NCI-H1694 (cell line): ENCODE measurements around the gene ANTXR2.

Experiments
- DNase-seq: peaks from one replicate; lab custom pipeline; 2025; lab: John Stamatoyannopoulos, UW

The ANTXR2 gene

GRCh38 chr4:79864500-79865200 is 208.4 kb downstream of the ANTXR2 start:
- DNase-seq, result peak; percentile 8

- no peak for DNase-seq
These were observed 209.7 kb downstream of the ANTXR2 start for GRCh38 chr4:79863333-79863732.

- peak; percentile 88 for DNase-seq
These were observed 210.2 kb downstream of the ANTXR2 start for GRCh38 chr4:79862821-79863220.

DNA sequence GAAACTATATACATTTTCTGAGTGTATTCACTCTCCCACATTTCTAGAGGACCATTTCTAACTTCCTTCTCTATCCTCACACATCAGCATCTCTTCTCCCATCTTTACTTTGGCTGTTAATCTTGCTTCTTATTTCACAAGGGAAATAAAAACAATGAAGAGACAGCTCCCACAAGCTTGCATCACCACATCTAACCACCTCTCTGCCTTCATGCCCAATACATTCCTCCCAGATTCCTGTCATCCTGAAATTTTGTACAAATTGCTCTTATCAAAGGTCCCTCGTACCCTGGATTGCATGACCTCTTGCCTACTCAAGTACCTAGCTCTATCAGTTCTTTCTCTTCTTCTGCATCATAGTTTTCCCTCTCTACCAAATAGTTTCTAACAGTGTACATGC is 215.2 kb downstream of the ANTXR2 start:
- DNase-seq, result no peak

- DNase-seq, result no peak
These were observed 216.8 kb downstream of the ANTXR2 start for GRCh38 chr4:79856196-79856595.

DNA sequence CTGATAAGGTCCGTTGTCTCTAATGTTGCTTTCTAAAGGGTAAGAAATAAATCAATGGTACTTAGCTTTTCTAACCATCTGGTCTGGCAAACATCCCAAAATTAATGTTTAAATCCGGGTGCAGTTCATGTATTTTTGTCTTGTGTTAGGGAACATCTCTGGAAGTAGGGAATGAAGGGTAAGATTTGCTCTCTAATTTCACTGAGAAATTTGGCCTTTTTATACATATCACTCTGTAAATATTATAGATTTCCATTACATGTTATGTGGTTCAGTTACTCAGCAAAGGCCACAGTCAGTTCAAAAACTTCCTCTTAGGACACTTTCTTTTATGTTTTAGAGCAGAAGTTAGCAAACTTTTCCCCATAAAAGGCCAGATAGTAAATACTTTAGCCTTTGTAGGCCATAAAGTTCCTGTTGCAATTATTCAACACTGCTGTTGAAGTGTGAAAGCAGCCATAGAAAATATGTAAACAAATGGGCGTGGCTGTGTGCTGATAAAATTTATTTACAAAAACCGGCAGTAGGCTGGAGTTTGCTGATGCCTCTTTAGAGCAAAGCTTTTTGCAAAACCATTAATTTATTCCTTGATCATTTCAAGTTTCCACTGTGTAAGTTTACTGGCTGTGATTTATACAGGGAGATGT is 218.1 kb downstream of the ANTXR2 start:
- peak; percentile 41 for DNase-seq

DNA sequence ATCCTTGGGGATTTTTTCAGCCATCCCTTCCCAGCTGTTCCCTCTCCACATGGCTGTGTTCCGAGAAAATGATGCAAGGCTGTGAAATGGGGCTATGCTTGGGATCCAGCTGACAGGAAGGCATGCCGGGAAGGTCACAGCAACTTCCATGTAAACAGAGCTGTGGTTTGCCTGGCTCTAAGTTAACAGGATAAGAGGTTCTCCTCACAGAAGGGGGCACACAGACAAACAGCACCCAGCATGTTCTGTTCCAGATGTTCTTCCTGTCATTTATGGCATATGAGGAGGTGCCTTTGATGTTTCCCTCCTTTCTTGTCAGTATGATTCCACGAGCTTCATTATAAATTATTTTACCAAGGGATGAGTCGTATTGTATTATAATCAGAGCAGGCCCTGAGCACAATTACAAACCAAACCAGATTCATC is 220.7 kb downstream of the ANTXR2 start:
- no peak for DNase-seq

- no peak for DNase-seq
These were observed 221.3 kb downstream of the ANTXR2 start for GRCh38 chr4:79851625-79852304.
